Thymus (tissue), 11 donors: ENCODE results near the gene RHOV. TPM values are rescaled to one million over a fixed set of nuclear protein-coding genes. Genes with fewer than 3 reads are reported as not detected.
"Not testable (repeated sequence)": the region's sequence is repeated elsewhere in the genome, so short reads cannot be mapped to it uniquely, and the experiment has no call there.

Experiments used
- DNase-seq, 9 donors: peaks; one replicate each; pipeline ENCODE4 v3.0.0-alpha.2; 2013; ENCODE audit warnings: low spot score in 9 of 9, low read depth in 6 of 9, missing footprints in 1 of 9
- H3K27ac ChIP-seq, 2 donors: one replicate each; pipeline ENCODE4 v1.5.1; 2013; ENCODE audit warnings: control low read depth in 1 of 2, low read depth in 1 of 2, low read length in 1 of 2, mild to moderate bottlenecking in 1 of 2, moderate library complexity in 1 of 2
- H3K27me3 ChIP-seq, 2 donors: one replicate each; pipeline ENCODE4 v1.5.1; 2013; ENCODE audit warnings: low read length in 1 of 2; ENCODE audit not compliant: control insufficient read depth in 2 of 2, insufficient read depth in 1 of 2
- H3K36me3 ChIP-seq, 2 donors: one replicate each; pipeline ENCODE4 v1.5.1; 2013; ENCODE audit warnings: low read length in 1 of 2, mild to moderate bottlenecking in 1 of 2, moderate library complexity in 1 of 2; ENCODE audit not compliant: control insufficient read depth in 2 of 2, insufficient read depth in 2 of 2
- H3K4me1 ChIP-seq, 2 donors: one replicate each; pipeline ENCODE4 v1.5.1; 2013; ENCODE audit warnings: low read length in 2 of 2; ENCODE audit not compliant: control insufficient read depth in 2 of 2, insufficient read depth in 2 of 2
- H3K4me3 ChIP-seq, 2 donors: one replicate each; pipeline ENCODE4 v1.5.1; 2013; ENCODE audit warnings: low read length in 2 of 2, control low read depth in 1 of 2, mild to moderate bottlenecking in 1 of 2
- H3K9me3 ChIP-seq, 2 donors: one replicate each; pipeline ENCODE4 v1.5.1; 2013; ENCODE audit warnings: low read length in 1 of 2, mild to moderate bottlenecking in 1 of 2; ENCODE audit not compliant: control insufficient read depth in 2 of 2, insufficient read depth in 1 of 2
- WGBS: extraction: QIAGEN DNeasy Blood & Tissue Kit; methylation state at CpG from one replicate; pipeline ENCODE4 v1.1.7; 2013; 5-methylcytosine and 5-hydroxymethylcytosine counted together
- polyA plus RNA-seq: library from polyadenylated mRNA; stranded (reverse); fragments of 200-250 nt; gene quantifications from one replicate; pipeline ENCODE4 v1.2.3, GENCODE V29; 2013
- total RNA-seq: library from RNA; stranded (reverse); fragments of 120-200 nt; gene quantifications from one replicate; pipeline ENCODE4 v1.2.4, GENCODE V29; 2013
- donor health status: healthy.

The RHOV gene
- total and polyA plus RNA-seq, 2 donors: 3.4 to 15.3 TPM

- WGBS: 90% methylated on average over 5 of the region's 5 CpGs
- H3K4me1 ChIP-seq: peaks cover 3 to 19% of the 10 kb centered on the region in 2 donors
- peaks cover 0 to 25% of the 10 kb centered on the region in 2 donors for H3K27me3 ChIP-seq
- H3K9me3 ChIP-seq: no peaks in the 10 kb centered on the region
- H3K27ac ChIP-seq: no peak overlapping the region
- no peak overlapping the region for H3K4me3 ChIP-seq
- DNase-seq: no peak
- H3K36me3 ChIP-seq: no peaks in the 10 kb centered on the region
Measured at GRCh38 chr15:40869686-40870085, 4.3 kb downstream of the RHOV start.

GRCh38 chr15:40867199-40867598, 6.8 kb downstream of the RHOV start:
- Histone ChIP-seq H3K9me3 (no peaks in the 10 kb centered on the region), H3K27ac (no peak overlapping the region), H3K4me3 (no peak overlapping the region), H3K4me1 (peaks cover 0 to 8% of the 10 kb centered on the region in 2 donors), H3K36me3 (no peaks in the 10 kb centered on the region), H3K27me3 (peaks cover 0 to 2% of the 10 kb centered on the region in 2 donors)
- WGBS: 95% methylated on average over 4 of the region's 4 CpGs
- DNase-seq: no peak

GRCh38 chr15:40863660-40864270, 10.3 kb downstream of the RHOV start:
- DNase-seq: no peak
- H3K4me3 ChIP-seq: no peak overlapping the region
- 89% methylated on average over 4 of the region's 4 CpGs for WGBS
- no peaks in the 10 kb centered on the region for H3K27me3 ChIP-seq
- no peak overlapping the region for H3K27ac ChIP-seq
- H3K9me3 ChIP-seq: no peaks in the 10 kb centered on the region
- no peaks in the 10 kb centered on the region for H3K36me3 ChIP-seq
- peaks cover 0 to 6% of the 10 kb centered on the region in 2 donors for H3K4me1 ChIP-seq

GRCh38 chr15:40861147-40861546, 12.9 kb downstream of the RHOV start:
- WGBS: 92% methylated on average over 4 of the region's 4 CpGs
- H3K36me3 ChIP-seq, DNase-seq, H3K27ac ChIP-seq, H3K4me3 ChIP-seq, H3K9me3 ChIP-seq, H3K27me3 ChIP-seq: not testable (repeated sequence)
- peaks cover 0 to 18% of the 10 kb centered on the region in 2 donors for H3K4me1 ChIP-seq

GRCh38 chr15:40859206-40859851, 14.7 kb downstream of the RHOV start:
- Histone ChIP-seq H3K27me3 (no peaks in the 10 kb centered on the region), H3K27ac (no peak overlapping the region), H3K4me3 (no peak overlapping the region), H3K36me3 (no peaks in the 10 kb centered on the region), H3K4me1 (peaks cover 0 to 18% of the 10 kb centered on the region in 2 donors), H3K9me3 (no peaks in the 10 kb centered on the region)
- peak; percentile 46 to 89 (median 74) for DNase-seq
- WGBS: 49% methylated on average over 18 of the region's 18 CpGs

- Histone ChIP-seq H3K27ac (no peak overlapping the region), H3K36me3 (no peaks in the 10 kb centered on the region), H3K4me3 (no peak overlapping the region), H3K27me3 (no peaks in the 10 kb centered on the region), H3K4me1 (peaks cover 0 to 18% of the 10 kb centered on the region in 2 donors), H3K9me3 (no peaks in the 10 kb centered on the region)
- DNase-seq: no peak
- 87% methylated on average over 10 of the region's 10 CpGs for WGBS
Measured at GRCh38 chr15:40858706-40859105, 15.3 kb downstream of the RHOV start.

GRCh38 chr15:40857601-40858341, 16.3 kb downstream of the RHOV start:
- WGBS: 54% methylated on average over 15 of the region's 15 CpGs
- H3K27ac ChIP-seq: peak overlapping the region; percentile 14 to 21
- no peaks in the 10 kb centered on the region for H3K36me3 ChIP-seq
- no peaks in the 10 kb centered on the region for H3K27me3 ChIP-seq
- H3K9me3 ChIP-seq: no peaks in the 10 kb centered on the region
- peaks cover 0 to 18% of the 10 kb centered on the region in 2 donors for H3K4me1 ChIP-seq
- H3K4me3 ChIP-seq: no peak overlapping the region
- peak in 8 of 9 donors; percentile 38 to 77 (median 60) for DNase-seq

- 80% methylated on average over 8 of the region's 8 CpGs for WGBS
- Histone ChIP-seq H3K9me3 (no peaks in the 10 kb centered on the region), H3K27me3 (no peaks in the 10 kb centered on the region), H3K36me3 (no peaks in the 10 kb centered on the region), H3K27ac (no peak overlapping the region), H3K4me1 (peaks cover 0 to 18% of the 10 kb centered on the region in 2 donors), H3K4me3 (no peak overlapping the region)
- DNase-seq: no peak
Measured at GRCh38 chr15:40856746-40857145, 17.3 kb downstream of the RHOV start.

- H3K9me3 ChIP-seq: no peaks in the 10 kb centered on the region
- H3K4me1 ChIP-seq: peaks cover 0 to 18% of the 10 kb centered on the region in 2 donors
- H3K36me3 ChIP-seq: no peaks in the 10 kb centered on the region
- no peaks in the 10 kb centered on the region for H3K27me3 ChIP-seq
- DNase-seq: no peak
- H3K27ac ChIP-seq: no peak overlapping the region
- H3K4me3 ChIP-seq: no peak overlapping the region
- WGBS: 88% methylated on average over 13 of the region's 13 CpGs
Measured at GRCh38 chr15:40855706-40856234, 18.3 kb downstream of the RHOV start.
